Nephron progenitor cell (in vitro differentiated cells): ENCODE data around the gene TARP.

Experiments
- DNase-seq: peaks from one replicate; pipeline ENCODE4 v3.0.0; 2021
- H3K27ac Mint-ChIP-seq: 2 replicates; pipeline ENCODE4 v1.8.0; 2021; ENCODE audit warnings: mild to moderate bottlenecking, moderate library complexity, mixed read lengths
- H3K27me3 Mint-ChIP-seq: 2 replicates; pipeline ENCODE4 v1.8.0; 2021; ENCODE audit warnings: mild to moderate bottlenecking, low read depth, mixed read lengths; ENCODE audit not compliant: poor library complexity
- H3K36me3 Mint-ChIP-seq: 2 replicates; pipeline ENCODE4 v1.8.0; 2021; ENCODE audit warnings: low read depth, mixed read lengths
- H3K4me1 Mint-ChIP-seq: 2 replicates; pipeline ENCODE4 v1.8.0; 2021; ENCODE audit warnings: mixed read lengths
- H3K4me3 Mint-ChIP-seq: 2 replicates; pipeline ENCODE4 v1.8.0; 2021; ENCODE audit warnings: mild to moderate bottlenecking, moderate library complexity, mixed read lengths
- H3K9me3 Mint-ChIP-seq: 2 replicates; pipeline ENCODE4 v1.8.0; 2021; ENCODE audit warnings: mild to moderate bottlenecking, moderate library complexity, mixed read lengths
- CTCF ChIP-seq: fragments of 200-600 bp; sonication (generic); IDR thresholded peaks from 2 replicates; pipeline ENCODE4 v1.5.0; 2021; ENCODE audit warnings: antibody characterized with exemption

TARP gene

DNA sequence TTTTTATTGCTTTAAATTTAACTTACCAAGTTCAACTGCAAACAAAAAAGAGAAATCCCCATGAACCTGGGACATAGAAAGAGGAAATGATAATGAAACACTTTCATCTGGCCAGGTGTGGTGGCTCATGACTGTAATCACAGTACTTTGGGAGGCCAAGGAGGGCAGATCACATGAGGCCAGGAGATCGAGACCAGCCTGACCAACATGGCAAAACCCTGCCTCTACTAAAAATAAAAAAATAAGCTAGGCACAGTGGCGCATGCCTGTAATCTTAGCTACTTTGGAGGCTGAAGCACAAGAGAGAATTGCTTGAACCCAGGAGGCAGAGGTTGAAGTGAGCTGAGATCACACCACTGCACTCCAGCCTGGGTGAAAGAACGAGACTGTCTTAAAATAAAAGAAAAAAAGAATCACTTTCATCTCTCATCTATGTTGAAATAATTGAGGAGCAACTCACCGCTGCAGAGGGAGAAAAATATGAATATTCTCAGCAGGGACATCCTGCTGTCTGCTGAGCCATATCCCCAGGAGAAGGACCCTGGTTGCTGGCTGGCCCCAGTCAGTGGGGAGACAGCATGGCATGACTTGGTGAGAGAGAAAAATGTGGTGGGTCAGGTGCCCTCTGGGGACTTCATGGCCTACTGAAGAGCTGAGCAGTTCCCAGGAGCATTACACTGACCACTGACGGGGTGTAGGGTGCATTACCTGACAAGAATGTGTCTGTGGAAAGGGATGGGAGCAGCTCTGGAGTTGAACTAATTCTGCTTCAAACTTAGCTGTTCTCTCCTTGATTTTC lies 22.8 kb upstream of the TARP start:
- DNase-seq, result no peak
- TF ChIP-seq CTCF, result no peak
- Mint-ChIP-seq H3K27me3 (peaks cover 3% of the 10 kb centered on the region), H3K4me1 (no peaks in the 10 kb centered on the region), H3K9me3 (no peaks in the 10 kb centered on the region), H3K36me3 (no peaks in the 10 kb centered on the region), H3K27ac (no peak overlapping the region), H3K4me3 (no peak overlapping the region)

DNA sequence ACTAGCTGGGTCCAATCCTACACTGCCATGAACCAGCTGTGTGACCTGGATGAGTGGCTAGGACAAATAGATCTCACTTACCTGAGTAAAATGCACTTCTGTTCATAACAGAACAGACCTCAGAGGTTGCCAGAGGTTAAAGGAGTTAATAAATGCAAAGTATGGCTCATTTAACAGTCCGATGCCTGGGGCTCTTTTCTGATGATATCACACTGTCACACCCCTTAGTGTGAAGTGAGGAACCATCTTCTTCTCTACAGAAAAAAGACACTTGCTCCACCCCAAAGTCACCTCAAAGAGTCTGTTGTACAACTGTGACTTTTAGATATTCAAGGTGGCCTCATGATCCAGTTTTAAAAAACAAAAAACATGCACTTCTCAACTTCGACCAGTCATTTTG lies 21.5 kb upstream of the TARP start:
- no peak for DNase-seq
- TF ChIP-seq CTCF, result no peak
- H3K27me3 Mint-ChIP-seq, result peaks cover 3% of the 10 kb centered on the region
- H3K4me3 Mint-ChIP-seq, result no peak overlapping the region
- H3K4me1 Mint-ChIP-seq, result no peaks in the 10 kb centered on the region
- H3K36me3 Mint-ChIP-seq, result no peaks in the 10 kb centered on the region
- no peaks in the 10 kb centered on the region for H3K9me3 Mint-ChIP-seq
- no peak overlapping the region for H3K27ac Mint-ChIP-seq

DNA sequence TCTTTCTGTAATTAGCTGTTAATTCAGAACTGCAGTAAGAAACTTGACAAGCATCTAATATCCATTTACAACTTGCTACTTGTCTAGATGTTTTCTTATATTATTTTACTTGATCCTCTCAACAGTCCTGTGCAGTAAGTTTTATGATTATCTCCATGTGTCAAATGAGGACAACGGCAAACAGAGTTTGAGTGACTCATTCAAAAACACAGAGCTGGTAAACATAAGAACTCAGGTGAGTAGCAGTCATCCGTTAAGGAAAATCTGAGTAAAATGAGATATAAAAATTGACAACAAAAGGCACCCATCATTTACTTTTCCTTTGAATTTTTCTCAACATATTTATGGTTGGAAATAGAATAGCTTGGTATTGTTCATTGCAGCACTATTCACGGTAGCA lies 19.0 kb upstream of the TARP start:
- no peak for DNase-seq
- Mint-ChIP-seq H3K27ac (no peak overlapping the region), H3K27me3 (no peaks in the 10 kb centered on the region), H3K4me3 (no peak overlapping the region), H3K9me3 (no peaks in the 10 kb centered on the region), H3K4me1 (peaks cover 7% of the 10 kb centered on the region), H3K36me3 (no peaks in the 10 kb centered on the region)
- TF ChIP-seq CTCF, result no peak

DNA sequence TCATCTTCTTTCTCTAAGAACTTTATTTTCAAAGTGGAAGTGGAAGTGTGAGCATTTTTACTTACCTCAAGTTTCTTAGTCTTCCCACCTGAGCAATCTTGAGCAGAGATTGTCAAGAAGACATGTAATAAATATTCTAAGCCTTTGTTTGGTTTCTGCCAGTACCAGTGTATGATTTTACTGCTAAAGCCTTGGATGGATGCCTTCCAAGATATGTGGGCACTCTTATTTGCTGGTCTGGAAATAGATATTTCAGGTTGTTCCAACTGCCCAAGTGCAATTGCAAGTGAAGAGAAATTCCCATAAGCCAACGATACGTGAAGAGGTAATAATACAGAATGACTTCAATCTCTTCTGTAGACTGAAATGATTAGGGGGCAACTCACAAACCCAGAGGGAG lies 18.2 kb upstream of the TARP start:
- H3K4me3 Mint-ChIP-seq, result no peak overlapping the region
- H3K36me3 Mint-ChIP-seq, result no peaks in the 10 kb centered on the region
- TF ChIP-seq CTCF, result no peak
- peaks cover under 1% of the 10 kb centered on the region for H3K27me3 Mint-ChIP-seq
- no peaks in the 10 kb centered on the region for H3K9me3 Mint-ChIP-seq
- no peak overlapping the region for H3K27ac Mint-ChIP-seq
- no peak for DNase-seq
- peaks cover 7% of the 10 kb centered on the region for H3K4me1 Mint-ChIP-seq

DNA sequence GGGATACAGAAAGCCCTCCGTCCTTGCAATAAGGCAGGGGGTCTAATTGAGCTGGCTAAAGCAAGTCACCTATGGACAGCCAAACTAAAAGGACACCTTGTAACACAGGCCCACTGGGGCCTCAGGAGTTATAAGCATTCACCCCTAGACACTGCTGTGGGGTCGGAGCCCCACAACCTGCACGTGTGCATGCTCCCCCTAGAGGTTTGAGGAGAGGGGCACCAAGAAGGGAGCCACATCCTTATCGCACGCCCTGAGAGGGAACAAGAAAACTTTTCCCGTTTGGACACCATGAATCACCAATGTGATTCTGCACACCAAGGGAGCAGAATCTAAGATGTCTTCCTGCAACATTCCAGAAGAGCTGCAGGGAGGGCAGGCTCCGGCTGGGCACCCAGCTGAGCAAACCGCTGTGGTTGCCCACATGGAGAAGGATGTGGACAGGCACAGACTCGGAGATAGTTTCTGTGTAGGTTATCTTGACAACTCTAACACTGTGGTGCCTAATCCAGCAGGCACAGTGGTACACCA lies 17.7 kb upstream of the TARP start:
- DNase-seq, result no peak
- no peak for TF ChIP-seq CTCF
- Mint-ChIP-seq H3K27me3 (peaks cover 5% of the 10 kb centered on the region), H3K4me1 (peaks cover 7% of the 10 kb centered on the region), H3K9me3 (no peaks in the 10 kb centered on the region), H3K36me3 (no peaks in the 10 kb centered on the region), H3K4me3 (no peak overlapping the region), H3K27ac (no peak overlapping the region)

DNA sequence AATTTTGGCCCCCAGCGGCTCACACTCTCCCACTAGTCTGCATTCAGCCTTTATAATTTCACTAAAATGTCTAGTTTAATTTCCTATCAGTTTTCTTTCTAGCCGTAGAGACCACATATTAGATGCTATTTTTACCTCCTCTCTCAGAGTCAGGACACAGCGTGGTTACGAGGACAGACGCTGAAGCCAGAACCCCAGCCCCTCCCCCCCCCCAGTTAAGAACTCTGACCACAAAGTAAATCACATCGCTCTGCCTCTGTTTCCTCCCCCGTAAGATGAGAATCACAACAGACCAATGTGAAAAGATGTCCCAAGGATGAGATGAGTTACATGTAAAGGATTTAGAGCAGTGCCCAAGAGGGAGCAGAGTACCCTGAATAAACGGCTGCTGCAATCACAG lies 11.1 kb upstream of the TARP start:
- Mint-ChIP-seq H3K36me3 (no peaks in the 10 kb centered on the region), H3K4me3 (no peak overlapping the region), H3K27ac (no peak overlapping the region), H3K4me1 (peaks cover 45% of the 10 kb centered on the region), H3K9me3 (no peaks in the 10 kb centered on the region), H3K27me3 (peaks cover 5% of the 10 kb centered on the region)
- DNase-seq, result no peak
- no peak for TF ChIP-seq CTCF
